Loucy (cell line): ENCODE data around the gene NHSL1.

Experiments used
- EZH2phosphoT487 ChIP-seq: fragments of 200-600 bp; IDR thresholded peaks from 2 replicates; pipeline ENCODE4 v1.6.1; 2018; ENCODE audit warnings: antibody characterized with exemption, mild to moderate bottlenecking, moderate library complexity, borderline replicate concordance
- TF ChIP-seq, protein P1 (sequence below): fragments of 200-600 bp; sonication (generic); conservative IDR thresholded peaks from 2 replicates; pipeline ENCODE4 v1.5.1; 2014; ENCODE audit warnings: mild to moderate bottlenecking, antibody characterized with exemption, low read length

DNA sequence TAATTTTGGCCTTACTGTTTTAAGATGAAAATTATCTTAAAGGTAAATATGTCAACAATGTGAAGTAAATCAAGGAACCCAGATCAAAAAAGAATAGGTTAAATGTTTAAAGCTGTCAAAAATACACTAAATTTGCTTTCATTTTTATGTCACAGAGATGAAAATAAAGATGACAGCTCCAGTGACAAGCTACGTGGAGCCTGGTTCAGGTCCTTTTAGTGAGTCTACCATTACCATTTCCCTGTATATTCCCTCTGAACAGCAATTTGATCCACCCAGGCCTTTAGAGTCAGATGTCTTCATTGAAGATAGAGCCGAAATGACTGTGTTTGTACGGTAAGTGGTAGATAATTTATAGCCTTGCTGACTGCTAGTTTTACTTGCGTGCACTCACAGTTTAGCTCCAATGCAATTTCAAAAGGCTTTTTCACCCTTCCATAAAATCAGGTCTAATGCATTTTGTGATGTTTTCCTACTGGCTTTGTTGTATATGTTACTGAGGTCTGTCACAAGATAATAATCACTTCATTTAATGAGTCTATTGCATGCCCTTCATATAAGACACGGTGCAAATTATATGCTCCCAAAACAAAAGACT is 93.4 kb downstream of the NHSL1 start:
- TF ChIP-seq, protein P1, sequence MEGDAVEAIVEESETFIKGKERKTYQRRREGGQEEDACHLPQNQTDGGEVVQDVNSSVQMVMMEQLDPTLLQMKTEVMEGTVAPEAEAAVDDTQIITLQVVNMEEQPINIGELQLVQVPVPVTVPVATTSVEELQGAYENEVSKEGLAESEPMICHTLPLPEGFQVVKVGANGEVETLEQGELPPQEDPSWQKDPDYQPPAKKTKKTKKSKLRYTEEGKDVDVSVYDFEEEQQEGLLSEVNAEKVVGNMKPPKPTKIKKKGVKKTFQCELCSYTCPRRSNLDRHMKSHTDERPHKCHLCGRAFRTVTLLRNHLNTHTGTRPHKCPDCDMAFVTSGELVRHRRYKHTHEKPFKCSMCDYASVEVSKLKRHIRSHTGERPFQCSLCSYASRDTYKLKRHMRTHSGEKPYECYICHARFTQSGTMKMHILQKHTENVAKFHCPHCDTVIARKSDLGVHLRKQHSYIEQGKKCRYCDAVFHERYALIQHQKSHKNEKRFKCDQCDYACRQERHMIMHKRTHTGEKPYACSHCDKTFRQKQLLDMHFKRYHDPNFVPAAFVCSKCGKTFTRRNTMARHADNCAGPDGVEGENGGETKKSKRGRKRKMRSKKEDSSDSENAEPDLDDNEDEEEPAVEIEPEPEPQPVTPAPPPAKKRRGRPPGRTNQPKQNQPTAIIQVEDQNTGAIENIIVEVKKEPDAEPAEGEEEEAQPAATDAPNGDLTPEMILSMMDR = no peak
- no peak for TF ChIP-seq EZH2phosphoT487
